ENCODE results near the gene PTPRK. TPM values are rescaled to one million over a fixed set of nuclear protein-coding genes. Genes with fewer than 3 reads are reported as not detected.
A peak's percentile ranks its signal among the peaks of the same experiment; 100 is the strongest.

Gene PTPRK
- total and polyA plus RNA-seq, 4 donors, result 8.2 to 224 (median 42.9) TPM

- H3K27ac ChIP-seq (ENCODE audit: low read depth in 1 of 2, low read length in 1 of 2), result no peak overlapping the region
- no peak for TF ChIP-seq CTCF (IDR thresholded peaks at IDR 0.05; ENCODE audit: control extremely low read depth, extremely low read depth)
- no peaks in the 10 kb centered on the region for H3K36me3 ChIP-seq (ENCODE audit: control insufficient read depth in 4 of 4, insufficient read depth in 4 of 4, low read length in 4 of 4)
- no peak for DNase-seq
- no peak overlapping the region for H3K9ac ChIP-seq (ENCODE audit: insufficient read depth in 1 of 2, low read length in 2 of 2)
- H3K4me3 ChIP-seq, result no peak overlapping the region
- H3K27me3 ChIP-seq (ENCODE audit: control insufficient read depth in 3 of 3, insufficient read depth in 3 of 3, low read length in 2 of 3), result no peaks in the 10 kb centered on the region
- no peak for ATAC-seq (ENCODE audit: insufficient read depth, low FRiP score)
- H3K4me1 ChIP-seq (ENCODE audit: control insufficient read depth in 5 of 5, insufficient read depth in 5 of 5, low read length in 5 of 5), result peaks cover 0 to 20% (median 6%) of the 10 kb centered on the region in 5 donors
- no peaks in the 10 kb centered on the region for H3K9me3 ChIP-seq (ENCODE audit: control insufficient read depth in 4 of 4, insufficient read depth in 3 of 4, low read length in 3 of 4)
- 66 to 77% methylated on average over 2 of the region's 2 CpGs for WGBS, 2 donors
Measured at GRCh38 chr6:128558924-128559323, 38.5 kb upstream of the PTPRK start.

GRCh38 chr6:128558021-128558420 lies 37.6 kb upstream of the PTPRK start:
- 66 to 76% methylated on average over 2 of the region's 2 CpGs for WGBS, 2 donors
- Histone ChIP-seq H3K27me3 (ENCODE audit: control insufficient read depth in 3 of 3, insufficient read depth in 3 of 3, low read length in 2 of 3) (no peaks in the 10 kb centered on the region), H3K4me3 (no peak overlapping the region), H3K9ac (ENCODE audit: insufficient read depth in 1 of 2, low read length in 2 of 2) (no peak overlapping the region), H3K9me3 (ENCODE audit: control insufficient read depth in 4 of 4, insufficient read depth in 3 of 4, low read length in 3 of 4) (no peaks in the 10 kb centered on the region), H3K4me1 (ENCODE audit: control insufficient read depth in 5 of 5, insufficient read depth in 5 of 5, low read length in 5 of 5) (peaks cover 0 to 20% (median 6%) of the 10 kb centered on the region in 5 donors), H3K27ac (ENCODE audit: low read depth in 1 of 2, low read length in 1 of 2) (no peak overlapping the region), H3K36me3 (ENCODE audit: control insufficient read depth in 4 of 4, insufficient read depth in 4 of 4, low read length in 4 of 4) (no peaks in the 10 kb centered on the region)
- ATAC-seq (ENCODE audit: insufficient read depth, low FRiP score), result no peak
- TF ChIP-seq CTCF (IDR thresholded peaks at IDR 0.05; ENCODE audit: control extremely low read depth, extremely low read depth), result no peak
- DNase-seq, result no peak

GRCh38 chr6:128557081-128557480 lies 36.7 kb upstream of the PTPRK start:
- TF ChIP-seq CTCF (IDR thresholded peaks at IDR 0.05; ENCODE audit: control extremely low read depth, extremely low read depth), result no peak
- H3K4me1 ChIP-seq (ENCODE audit: control insufficient read depth in 5 of 5, insufficient read depth in 5 of 5, low read length in 5 of 5), result peaks cover 0 to 20% (median 6%) of the 10 kb centered on the region in 5 donors
- H3K9ac ChIP-seq (ENCODE audit: insufficient read depth in 1 of 2, low read length in 2 of 2), result no peak overlapping the region
- 65 to 78% methylated on average over 3 of the region's 3 CpGs for WGBS, 2 donors
- no peak overlapping the region for H3K4me3 ChIP-seq
- H3K9me3 ChIP-seq (ENCODE audit: control insufficient read depth in 4 of 4, insufficient read depth in 3 of 4, low read length in 3 of 4), result no peaks in the 10 kb centered on the region
- no peaks in the 10 kb centered on the region for H3K27me3 ChIP-seq (ENCODE audit: control insufficient read depth in 3 of 3, insufficient read depth in 3 of 3, low read length in 2 of 3)
- H3K36me3 ChIP-seq (ENCODE audit: control insufficient read depth in 4 of 4, insufficient read depth in 4 of 4, low read length in 4 of 4), result no peaks in the 10 kb centered on the region
- no peak overlapping the region for H3K27ac ChIP-seq (ENCODE audit: low read depth in 1 of 2, low read length in 1 of 2)
- DNase-seq (peak in 2 of 3 donors; percentile 88 to 92), ATAC-seq (ENCODE audit: insufficient read depth, low FRiP score) (no peak)

GRCh38 chr6:128554302-128554701 lies 33.9 kb upstream of the PTPRK start:
- Histone ChIP-seq H3K27me3 (ENCODE audit: control insufficient read depth in 3 of 3, insufficient read depth in 3 of 3, low read length in 2 of 3) (no peaks in the 10 kb centered on the region), H3K36me3 (ENCODE audit: control insufficient read depth in 4 of 4, insufficient read depth in 4 of 4, low read length in 4 of 4) (no peaks in the 10 kb centered on the region), H3K4me3 (no peak overlapping the region), H3K27ac (ENCODE audit: low read depth in 1 of 2, low read length in 1 of 2) (no peak overlapping the region), H3K9ac (ENCODE audit: insufficient read depth in 1 of 2, low read length in 2 of 2) (no peak overlapping the region), H3K4me1 (ENCODE audit: control insufficient read depth in 5 of 5, insufficient read depth in 5 of 5, low read length in 5 of 5) (peaks cover 0 to 20% (median 3%) of the 10 kb centered on the region in 5 donors), H3K9me3 (ENCODE audit: control insufficient read depth in 4 of 4, insufficient read depth in 3 of 4, low read length in 3 of 4) (no peaks in the 10 kb centered on the region)
- 65 to 74% methylated on average over 2 of the region's 2 CpGs for WGBS, 2 donors
- DNase-seq (peak in 2 of 3 donors; percentile 22 to 32), ATAC-seq (ENCODE audit: insufficient read depth, low FRiP score) (no peak)
- no peak for TF ChIP-seq CTCF (IDR thresholded peaks at IDR 0.05; ENCODE audit: control extremely low read depth, extremely low read depth)

Measured in lung (tissue), 12 donors.